Liver (tissue), 9 donors: ENCODE data around the gene NDUFAF8. TPM values are rescaled to one million over a fixed set of nuclear protein-coding genes. Genes with fewer than 3 reads are reported as not detected.

Source experiments
- DNase-seq: peaks from one replicate; pipeline ENCODE4 v3.0.0-alpha.2; 2017; ENCODE audit warnings: low spot score
- H3K27ac ChIP-seq, 2 donors: one replicate each; pipeline ENCODE4 v1.7.0; 2013; ENCODE audit warnings: inconsistent platforms in 2 of 2, low read length in 2 of 2, control low read depth in 1 of 2, low read depth in 1 of 2, mild to moderate bottlenecking in 1 of 2
- H3K27me3 ChIP-seq, 4 donors: one replicate each; pipeline versions ENCODE4 v1.6.1 to v1.7.0; 2013; ENCODE audit warnings: low read length in 3 of 4, inconsistent platforms in 1 of 4, mild to moderate bottlenecking in 1 of 4, moderate library complexity in 1 of 4; ENCODE audit not compliant: control insufficient read depth in 4 of 4, insufficient read depth in 4 of 4
- H3K36me3 ChIP-seq, 4 donors: one replicate each; pipeline versions ENCODE4 v1.6.1 to v1.7.0; 2013; ENCODE audit warnings: low read length in 3 of 4, mild to moderate bottlenecking in 3 of 4, low read depth in 1 of 4, moderate library complexity in 1 of 4; ENCODE audit not compliant: control insufficient read depth in 4 of 4, insufficient read depth in 3 of 4
- H3K4me1 ChIP-seq, 4 donors: one replicate each; pipeline versions ENCODE4 v1.6.1 to v1.7.0; 2013; ENCODE audit warnings: low read length in 3 of 4, mild to moderate bottlenecking in 3 of 4, moderate library complexity in 1 of 4; ENCODE audit not compliant: control insufficient read depth in 4 of 4, insufficient read depth in 4 of 4
- H3K4me3 ChIP-seq, 3 donors: one replicate each; pipeline versions ENCODE4 v1.6.1 to v1.7.0; 2013; ENCODE audit warnings: low read length in 3 of 3, control low read depth in 1 of 3, low read depth in 1 of 3, mild to moderate bottlenecking in 1 of 3
- H3K9ac ChIP-seq, 2 donors: one replicate each; pipeline ENCODE4 v1.7.0; 2013; ENCODE audit warnings: low read length in 2 of 2, mild to moderate bottlenecking in 2 of 2, moderate library complexity in 2 of 2, control low read depth in 1 of 2, low read depth in 1 of 2
- H3K9me3 ChIP-seq, 4 donors: one replicate each; pipeline versions ENCODE4 v1.6.1 to v1.7.0; 2013; ENCODE audit warnings: low read length in 3 of 4; ENCODE audit not compliant: control insufficient read depth in 4 of 4
- CTCF ChIP-seq: fragments of 150-350 bp; IDR thresholded peaks from 2 replicates; pipeline ENCODE4 v1.5.1; 2017; ENCODE audit warnings: improper control_type of control experiment, low read depth, low read length; ENCODE audit not compliant: missing input control
- EGR1 ChIP-seq, 2 donors: IDR thresholded peaks; 2 replicates each; pipeline ENCODE4 v1.6.1; 2016 to 2018; ENCODE audit warnings: antibody characterized with exemption in 2 of 2, low read depth in 2 of 2
- GABPA ChIP-seq, 2 donors: IDR thresholded peaks in 1 of 2; conservative IDR thresholded peaks in 1 of 2; 2 replicates each; pipeline ENCODE4 v1.6.1; 2016; ENCODE audit warnings: antibody characterized with exemption in 2 of 2, mild to moderate bottlenecking in 1 of 2, moderate library complexity in 1 of 2
- HNF4A ChIP-seq, 2 donors: conservative IDR thresholded peaks; 2 replicates each; pipeline ENCODE4 v1.6.1; 2016; ENCODE audit warnings: antibody characterized with exemption in 2 of 2, mild to moderate bottlenecking in 2 of 2
- HNF4G ChIP-seq: IDR thresholded peaks from 2 replicates; pipeline ENCODE4 v1.6.1; 2016; ENCODE audit warnings: antibody characterized with exemption
- JUND ChIP-seq, 2 donors: IDR thresholded peaks; 2 replicates each; pipeline ENCODE4 v1.6.1; 2016; ENCODE audit warnings: antibody characterized with exemption in 2 of 2
- MAX ChIP-seq: IDR thresholded peaks from 2 replicates; pipeline ENCODE4 v1.6.1; 2016; ENCODE audit warnings: antibody characterized with exemption
- NR2F2 ChIP-seq: IDR thresholded peaks from 2 replicates; pipeline ENCODE4 v1.6.1; 2016; ENCODE audit warnings: antibody characterized with exemption
- REST ChIP-seq: IDR thresholded peaks from 2 replicates; pipeline ENCODE4 v1.6.1; 2016; ENCODE audit warnings: antibody characterized with exemption, mild to moderate bottlenecking
- RXRA ChIP-seq, 2 donors: IDR thresholded peaks; 2 replicates each; pipeline ENCODE4 v1.6.1; 2017 to 2018; ENCODE audit warnings: antibody characterized with exemption in 2 of 2, mild to moderate bottlenecking in 1 of 2
- SP1 ChIP-seq: IDR thresholded peaks from 2 replicates; pipeline ENCODE4 v1.6.1; 2018; ENCODE audit warnings: antibody characterized with exemption, mild to moderate bottlenecking
- TAF1 ChIP-seq: conservative IDR thresholded peaks from 2 replicates; pipeline ENCODE4 v1.6.1; 2016; ENCODE audit warnings: antibody characterized with exemption, mild to moderate bottlenecking
- ZBTB33 ChIP-seq: IDR thresholded peaks from 2 replicates; pipeline ENCODE4 v1.6.1; 2016; ENCODE audit warnings: antibody characterized with exemption
- WGBS: extraction: QIAGEN DNeasy Blood & Tissue Kit; methylation state at CpG from one replicate; pipeline ENCODE4 v1.1.7; 2013; 5-methylcytosine and 5-hydroxymethylcytosine counted together
- polyA plus RNA-seq, 2 donors: library from polyadenylated mRNA; stranded (reverse) in 1 of 2; unstranded in 1 of 2; fragments of 200-250 nt in 1 of 2; fragments of >200 nt in 1 of 2; fragmentation: Nextera tagmentation in 1 of 2; extraction: Ambion mirVana in 1 of 2; gene quantifications; one replicate each; pipeline versions ENCODE4 v1.2.1 to v1.2.3, GENCODE V29; 2013 to 2015
- total RNA-seq, 2 donors: library from RNA; depleted of rRNA; stranded (reverse); fragments of >200 nt; gene quantifications; one replicate each; pipeline ENCODE4 v1.2.3, GENCODE V29; 2014
- donor health status: healthy.
- donor health status: healthy.
- donor health status: healthy.
- donor health status: healthy.
- donor health status: healthy.

Gene NDUFAF8
- total and polyA plus RNA-seq, 4 donors = 8.3 to 67.4 (median 15.5) TPM

- H3K27me3 ChIP-seq = no peaks in the 10 kb centered on the region
- no peak overlapping the region for H3K9ac ChIP-seq
- DNase-seq = no peak
- no peaks in the 10 kb centered on the region for H3K9me3 ChIP-seq
- H3K4me3 ChIP-seq = no peak overlapping the region
- H3K36me3 ChIP-seq = no peaks in the 10 kb centered on the region
- 97% methylated on average over 10 of the region's 10 CpGs for WGBS
- H3K27ac ChIP-seq = no peak overlapping the region
- no peak for TF ChIP-seq SP1
- TF ChIP-seq HNF4A (conservative IDR thresholded peaks at IDR 0.05) = no peak
- no peak for TF ChIP-seq RXRA (IDR thresholded peaks at IDR 0.05)
- no peak for TF ChIP-seq EGR1 (IDR thresholded peaks at IDR 0.05; ENCODE audit: low read depth in 2 of 2)
- no peak for TF ChIP-seq CTCF
- no peak for TF ChIP-seq MAX
- no peak for TF ChIP-seq HNF4G
- TF ChIP-seq TAF1 = no peak
- no peak for TF ChIP-seq NR2F2
- no peak for TF ChIP-seq REST
- TF ChIP-seq GABPA (IDR thresholded peaks at IDR 0.05 in 1 of 2, conservative IDR thresholded peaks at IDR 0.05 in 1 of 2) = no peak
- TF ChIP-seq ZBTB33 = no peak
- H3K4me1 ChIP-seq = no peaks in the 10 kb centered on the region
These were observed 30.5 kb upstream of the NDUFAF8 start for GRCh38 chr17:81208651-81209050.

GRCh38 chr17:81209141-81209540 lies 30.0 kb upstream of the NDUFAF8 start:
- 99% methylated on average over 16 of the region's 16 CpGs for WGBS
- no peaks in the 10 kb centered on the region for H3K9me3 ChIP-seq
- no peaks in the 10 kb centered on the region for H3K36me3 ChIP-seq
- H3K4me3 ChIP-seq = no peak overlapping the region
- DNase-seq = no peak
- H3K4me1 ChIP-seq = no peaks in the 10 kb centered on the region
- no peaks in the 10 kb centered on the region for H3K27me3 ChIP-seq
- no peak overlapping the region for H3K9ac ChIP-seq
- H3K27ac ChIP-seq = no peak overlapping the region
- TF ChIP-seq EGR1 (IDR thresholded peaks at IDR 0.05; ENCODE audit: low read depth in 2 of 2) (no peak), JUND (IDR thresholded peaks at IDR 0.05) (no peak)
